Glomerular visceral epithelial cell (primary cell): ENCODE results near the gene CDK6.

Experiments used
- DNase-seq: peaks from one replicate; pipeline ENCODE4 v3.0.0-alpha.2; 2016; ENCODE audit errors: extremely low spot score

The CDK6 gene

GRCh38 chr7:92681633-92682032, 154.7 kb downstream of the CDK6 start:
- DNase-seq: no peak

GRCh38 chr7:92680442-92680841, 155.9 kb downstream of the CDK6 start:
- no peak for DNase-seq

GRCh38 chr7:92678291-92678920, 158.0 kb downstream of the CDK6 start:
- DNase-seq: no peak

- DNase-seq: no peak
Observed at GRCh38 chr7:92674379-92674778, 162.0 kb downstream of the CDK6 start.

DNA sequence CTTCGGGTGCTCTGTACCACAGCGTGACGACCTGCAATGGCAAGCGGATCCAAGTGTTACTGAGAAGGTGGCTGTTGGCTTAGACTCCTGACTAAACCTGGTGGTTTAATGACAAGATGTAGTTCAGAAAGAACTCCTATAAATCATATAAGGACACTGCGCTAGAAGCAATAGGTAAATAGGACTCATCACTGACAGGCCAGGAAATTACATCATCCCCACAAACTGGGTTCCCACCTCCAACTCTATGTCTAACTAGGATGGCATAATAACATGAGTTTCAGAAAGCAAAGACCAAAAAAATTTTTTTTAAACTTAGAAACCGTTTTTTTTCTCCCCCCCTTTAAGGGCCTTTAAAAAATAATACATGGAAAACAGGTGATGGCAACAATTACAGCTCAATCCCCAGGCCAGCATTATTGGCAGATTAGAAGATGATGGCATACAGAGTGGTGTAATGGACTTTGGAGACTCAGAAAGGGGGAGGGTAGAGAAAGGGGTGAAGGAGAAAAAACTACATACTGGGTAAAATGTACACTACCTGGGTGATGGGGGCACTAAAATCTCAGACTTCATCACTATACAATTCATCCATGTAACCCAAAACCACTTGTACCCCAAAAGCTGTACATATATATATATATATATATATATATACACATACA, 164.7 kb downstream of the CDK6 start:
- DNase-seq: no peak

DNA sequence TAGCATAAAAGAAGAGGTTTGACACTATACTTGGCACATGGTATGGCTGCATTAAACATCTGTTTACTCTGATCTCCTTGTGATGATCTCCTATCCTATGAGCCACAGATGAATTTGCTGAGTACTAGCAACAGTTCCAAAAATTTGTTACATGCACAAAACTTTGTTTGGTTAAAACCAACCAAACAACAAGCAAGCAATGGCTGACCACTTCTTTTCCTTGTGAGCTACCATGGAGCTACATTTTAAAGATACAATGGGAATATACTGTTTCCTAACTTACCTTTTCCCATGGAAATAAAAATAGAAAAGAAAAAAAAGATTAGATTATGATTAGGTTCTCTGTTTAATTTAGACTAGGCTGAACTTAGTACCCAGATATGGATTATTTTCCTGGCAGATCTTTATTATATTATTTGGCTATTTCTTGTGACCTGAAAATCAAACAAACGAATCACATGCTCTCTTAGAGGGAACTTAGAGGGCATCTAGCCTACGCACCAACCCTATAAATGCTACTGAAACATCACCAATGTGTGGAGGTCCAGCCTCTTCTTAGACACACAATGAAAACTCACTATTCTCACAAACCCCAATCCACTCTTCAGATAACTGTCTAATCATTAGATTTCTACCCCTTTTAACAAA, 166.0 kb downstream of the CDK6 start:
- DNase-seq: no peak

DNA sequence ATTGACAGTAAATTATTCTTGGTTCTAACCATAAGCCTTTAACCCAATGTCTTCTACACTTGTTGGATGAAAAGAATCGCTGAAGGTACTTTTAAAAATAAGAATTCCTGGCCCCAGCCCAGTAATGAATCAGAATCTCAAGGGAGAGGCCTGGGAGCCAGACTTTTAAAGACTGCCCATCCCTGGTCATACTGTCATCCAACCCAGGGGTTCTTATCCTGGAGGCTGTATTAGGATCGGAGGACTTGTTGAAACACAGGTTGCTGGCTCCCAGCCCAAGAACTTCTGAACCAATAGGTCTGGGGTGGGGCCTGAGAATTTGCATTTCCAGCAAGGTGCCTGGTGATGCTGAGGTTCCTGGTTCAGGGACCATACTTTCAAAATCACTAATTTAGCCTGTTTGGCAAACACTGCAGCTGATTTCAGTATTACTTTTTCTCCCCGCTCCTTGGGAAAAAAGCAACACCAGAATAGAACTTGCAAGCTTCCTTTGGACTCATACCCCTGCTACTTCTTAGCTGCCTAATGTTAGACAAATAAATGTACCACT, 166.7 kb downstream of the CDK6 start:
- DNase-seq: no peak

DNA sequence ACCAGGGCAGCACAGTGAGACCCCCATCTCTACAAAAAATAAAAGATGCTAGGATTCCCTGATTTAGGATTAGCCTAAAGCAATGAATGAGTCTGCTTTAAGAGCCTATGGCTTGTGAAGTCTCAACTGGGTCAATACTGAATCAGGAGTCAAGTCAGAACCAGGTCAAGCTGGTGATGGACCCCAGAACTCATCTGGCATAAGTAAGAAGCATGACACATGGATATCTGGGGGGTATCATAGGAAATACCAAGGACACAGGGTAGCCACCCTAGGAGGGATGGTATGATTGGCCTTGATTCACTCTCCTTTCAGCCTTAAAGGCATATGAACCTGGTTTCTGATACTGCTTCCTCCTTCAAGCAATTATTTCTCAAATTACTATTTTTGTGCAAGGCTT, 167.8 kb downstream of the CDK6 start:
- DNase-seq: no peak

DNA sequence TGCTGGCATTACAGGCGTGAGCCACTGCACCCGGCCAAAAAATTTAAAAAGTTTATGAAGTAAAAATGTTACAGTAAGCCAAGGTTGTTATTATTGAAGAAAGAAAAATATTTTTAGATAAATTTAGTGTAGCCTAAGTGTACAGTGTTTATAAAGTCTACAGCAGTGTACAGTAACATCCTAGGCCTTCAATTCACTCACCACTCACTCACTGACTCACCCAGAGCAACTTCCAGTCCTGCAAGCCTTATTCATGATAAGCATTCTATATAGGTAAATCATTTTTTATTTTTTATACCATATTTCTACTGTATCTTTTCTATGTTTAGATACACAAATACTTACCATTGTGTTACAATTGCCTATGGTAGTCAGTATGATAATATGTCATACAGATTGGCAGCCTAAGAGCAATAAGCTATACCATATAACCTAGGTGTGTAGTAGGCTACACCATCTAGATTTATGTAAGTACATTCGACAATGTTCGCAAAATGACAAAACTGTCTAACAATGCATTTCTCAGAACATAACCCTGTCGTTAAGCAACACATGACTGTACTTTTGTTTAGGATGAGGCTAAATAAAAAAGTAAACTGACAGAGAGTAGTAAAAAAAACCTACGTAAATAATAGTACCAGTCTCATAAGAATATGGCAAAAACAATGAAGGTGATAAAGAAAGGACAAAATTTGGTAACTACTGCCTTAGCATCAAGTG, 168.4 kb downstream of the CDK6 start:
- DNase-seq: no peak

GRCh38 chr7:92665926-92666325, 170.4 kb downstream of the CDK6 start:
- no peak for DNase-seq

GRCh38 chr7:92661651-92662050, 174.7 kb downstream of the CDK6 start:
- DNase-seq: no peak

- no peak for DNase-seq
Observed at GRCh38 chr7:92658671-92659070, 177.7 kb downstream of the CDK6 start.

GRCh38 chr7:92657391-92657790, 179.0 kb downstream of the CDK6 start:
- DNase-seq: no peak

DNA sequence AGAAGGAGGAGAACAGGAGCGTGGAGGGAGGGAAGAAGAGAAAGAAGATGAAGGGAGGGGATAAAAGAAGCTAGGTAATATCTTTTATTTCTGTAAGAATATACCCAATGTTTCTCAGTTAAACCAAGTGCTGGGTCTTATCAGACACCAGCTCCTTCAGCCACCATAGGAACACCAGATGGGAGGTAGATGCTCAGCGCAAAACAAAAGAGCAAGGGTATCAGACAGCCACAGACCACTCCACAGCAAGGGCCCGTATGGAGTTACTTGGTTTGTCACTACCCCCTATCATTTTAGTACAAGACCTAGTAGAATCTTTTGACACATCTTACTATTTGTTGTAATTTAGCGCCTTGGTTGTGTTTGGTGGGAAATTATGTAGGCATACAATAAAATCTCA, 180.3 kb downstream of the CDK6 start:
- DNase-seq: no peak

- DNase-seq: no peak
Observed at GRCh38 chr7:92655346-92655884, 181.0 kb downstream of the CDK6 start.

DNA sequence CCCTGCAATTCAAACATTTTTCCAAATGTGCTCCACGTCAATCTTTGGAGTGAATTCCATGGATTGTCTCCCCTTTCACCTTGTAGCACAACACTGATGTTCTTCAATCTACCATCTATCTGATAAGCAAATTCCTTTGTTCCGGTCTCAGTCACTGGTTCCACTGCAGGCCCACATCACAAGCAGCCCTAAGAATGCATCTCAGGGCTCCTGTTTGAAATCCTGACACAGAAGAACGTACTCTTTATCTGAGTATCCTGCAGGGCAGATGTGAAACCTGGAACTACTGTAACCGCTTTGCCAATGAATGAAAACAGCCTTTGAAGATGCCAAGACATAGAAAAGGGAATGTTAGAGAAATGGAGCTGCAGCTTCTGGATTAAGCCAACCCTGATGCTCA, 183.2 kb downstream of the CDK6 start:
- DNase-seq: no peak

- no peak for DNase-seq
Observed at GRCh38 chr7:92652536-92652935, 183.8 kb downstream of the CDK6 start.

- no peak for DNase-seq
Observed at GRCh38 chr7:92650391-92650790, 186.0 kb downstream of the CDK6 start.

GRCh38 chr7:92648067-92648466, 188.3 kb downstream of the CDK6 start:
- DNase-seq: no peak

GRCh38 chr7:92647652-92648051, 188.7 kb downstream of the CDK6 start:
- DNase-seq: no peak

DNA sequence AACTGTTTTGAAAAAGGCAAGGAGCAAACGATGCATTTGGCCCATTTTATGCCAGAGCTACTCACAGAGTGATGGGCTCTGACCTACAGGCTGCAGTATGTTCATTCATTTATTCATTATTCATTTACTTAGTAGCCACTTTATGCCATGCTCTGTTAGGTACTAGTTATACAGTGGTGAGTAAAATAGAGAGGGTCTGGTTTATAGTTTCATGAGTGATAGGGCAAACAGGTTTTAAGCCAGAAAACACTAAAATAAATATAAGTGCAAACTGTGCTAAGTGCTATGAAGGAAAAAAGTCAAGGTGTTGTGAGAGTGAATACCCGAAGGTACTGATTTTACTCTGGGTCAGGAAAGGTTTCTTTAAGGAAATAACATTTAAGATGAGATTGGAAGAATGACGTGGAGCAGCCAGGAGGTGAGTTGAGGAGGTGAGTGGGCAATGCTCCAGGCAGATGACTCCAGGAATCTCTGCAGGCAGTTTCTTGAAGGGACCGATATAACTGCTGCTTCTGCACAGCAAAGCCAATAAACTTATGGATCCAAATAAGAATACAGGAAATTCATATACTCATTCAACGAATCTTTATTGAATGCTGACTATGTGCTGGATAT, 189.3 kb downstream of the CDK6 start:
- peak; percentile 53 for DNase-seq
